Fibroblast of lung (primary cell): Measurements from ENCODE around the gene SLC6A17.

Experiments used
- EZH2 ChIP-seq: IDR thresholded peaks from 2 replicates; pipeline ENCODE4 v1.5.1; 2012; ENCODE audit warnings: low read length, control low read depth, mild to moderate bottlenecking; ENCODE audit errors: missing control alignments
- TF ChIP-seq, protein P1 (sequence below), 2 donors: IDR thresholded peaks in 1 of 2; conservative IDR thresholded peaks in 1 of 2; 1 replicate in 1 of 2; 2 replicates in 1 of 2; pipeline ENCODE4 v1.5.1; 2011 to 2012; ENCODE audit warnings: low read length in 2 of 2, control low read depth in 1 of 2, inconsistent platforms in 1 of 2, low read depth in 1 of 2, mild to moderate bottlenecking in 1 of 2

DNA sequence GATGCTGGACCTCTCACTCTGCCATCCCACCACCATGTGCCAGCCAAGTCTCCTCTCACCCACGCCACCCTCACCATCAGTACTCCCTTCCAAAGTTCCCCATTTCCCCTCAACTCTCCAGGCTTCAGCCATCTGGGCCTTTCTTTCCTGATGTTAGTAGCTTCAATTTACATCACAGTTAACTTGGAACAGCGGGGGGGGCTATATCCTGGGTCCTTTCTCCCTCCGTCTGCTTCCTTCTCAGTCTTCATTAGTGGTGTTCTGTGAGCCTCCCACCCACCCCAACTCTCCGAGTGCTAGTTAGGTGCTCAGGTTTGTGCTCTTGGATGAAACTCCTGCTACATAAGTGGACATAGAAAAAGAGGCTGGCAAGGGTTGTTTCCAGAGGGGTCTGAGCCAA is 91.8 kb downstream of the SLC6A17 start:
- TF ChIP-seq, protein P1, sequence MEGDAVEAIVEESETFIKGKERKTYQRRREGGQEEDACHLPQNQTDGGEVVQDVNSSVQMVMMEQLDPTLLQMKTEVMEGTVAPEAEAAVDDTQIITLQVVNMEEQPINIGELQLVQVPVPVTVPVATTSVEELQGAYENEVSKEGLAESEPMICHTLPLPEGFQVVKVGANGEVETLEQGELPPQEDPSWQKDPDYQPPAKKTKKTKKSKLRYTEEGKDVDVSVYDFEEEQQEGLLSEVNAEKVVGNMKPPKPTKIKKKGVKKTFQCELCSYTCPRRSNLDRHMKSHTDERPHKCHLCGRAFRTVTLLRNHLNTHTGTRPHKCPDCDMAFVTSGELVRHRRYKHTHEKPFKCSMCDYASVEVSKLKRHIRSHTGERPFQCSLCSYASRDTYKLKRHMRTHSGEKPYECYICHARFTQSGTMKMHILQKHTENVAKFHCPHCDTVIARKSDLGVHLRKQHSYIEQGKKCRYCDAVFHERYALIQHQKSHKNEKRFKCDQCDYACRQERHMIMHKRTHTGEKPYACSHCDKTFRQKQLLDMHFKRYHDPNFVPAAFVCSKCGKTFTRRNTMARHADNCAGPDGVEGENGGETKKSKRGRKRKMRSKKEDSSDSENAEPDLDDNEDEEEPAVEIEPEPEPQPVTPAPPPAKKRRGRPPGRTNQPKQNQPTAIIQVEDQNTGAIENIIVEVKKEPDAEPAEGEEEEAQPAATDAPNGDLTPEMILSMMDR (conservative IDR thresholded peaks at IDR 0.05 in 1 of 2, IDR thresholded peaks at IDR 0.05 in 1 of 2; ENCODE audit: low read depth in 1 of 2, low read length in 2 of 2), result no peak
- TF ChIP-seq EZH2, result no peak
